ENCODE data around the gene RBM10.

DNA sequence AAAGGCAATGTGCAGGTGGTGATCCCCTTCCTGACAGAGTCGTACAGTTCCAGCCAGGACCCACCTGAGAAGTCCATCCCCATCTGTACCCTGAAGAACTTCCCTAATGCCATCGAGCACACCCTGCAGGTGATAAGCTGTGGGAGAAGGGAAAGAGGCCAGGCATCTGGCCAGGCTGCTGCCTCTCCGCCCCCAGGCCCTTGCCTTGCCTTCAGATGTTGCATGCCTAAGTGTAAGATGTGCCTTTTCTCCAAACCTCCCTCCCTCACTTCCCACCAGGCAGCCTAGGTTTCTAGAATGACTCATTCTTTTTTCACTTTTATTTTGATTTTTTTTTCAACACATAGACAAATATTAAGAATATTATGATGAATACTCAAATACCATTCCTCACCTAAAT is 61.3 kb downstream of the RBM10 start:
- TF ChIP-seq EZH2phosphoT487 (IDR thresholded peaks at IDR 0.05; ENCODE audit: borderline replicate concordance, low read length) = no peak
- TF ChIP-seq, protein P1, sequence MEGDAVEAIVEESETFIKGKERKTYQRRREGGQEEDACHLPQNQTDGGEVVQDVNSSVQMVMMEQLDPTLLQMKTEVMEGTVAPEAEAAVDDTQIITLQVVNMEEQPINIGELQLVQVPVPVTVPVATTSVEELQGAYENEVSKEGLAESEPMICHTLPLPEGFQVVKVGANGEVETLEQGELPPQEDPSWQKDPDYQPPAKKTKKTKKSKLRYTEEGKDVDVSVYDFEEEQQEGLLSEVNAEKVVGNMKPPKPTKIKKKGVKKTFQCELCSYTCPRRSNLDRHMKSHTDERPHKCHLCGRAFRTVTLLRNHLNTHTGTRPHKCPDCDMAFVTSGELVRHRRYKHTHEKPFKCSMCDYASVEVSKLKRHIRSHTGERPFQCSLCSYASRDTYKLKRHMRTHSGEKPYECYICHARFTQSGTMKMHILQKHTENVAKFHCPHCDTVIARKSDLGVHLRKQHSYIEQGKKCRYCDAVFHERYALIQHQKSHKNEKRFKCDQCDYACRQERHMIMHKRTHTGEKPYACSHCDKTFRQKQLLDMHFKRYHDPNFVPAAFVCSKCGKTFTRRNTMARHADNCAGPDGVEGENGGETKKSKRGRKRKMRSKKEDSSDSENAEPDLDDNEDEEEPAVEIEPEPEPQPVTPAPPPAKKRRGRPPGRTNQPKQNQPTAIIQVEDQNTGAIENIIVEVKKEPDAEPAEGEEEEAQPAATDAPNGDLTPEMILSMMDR (IDR thresholded peaks at IDR 0.05; ENCODE audit: low read depth, low read length, poor library complexity, severe bottlenecking) = no peak
